Naive B cell (primary cell): ENCODE data around the gene G6PC3. TPM values are rescaled to one million over a fixed set of nuclear protein-coding genes. Genes with fewer than 3 reads are reported as not detected.
A peak's percentile ranks its signal among the peaks of the same experiment; 100 is the strongest.
"Not testable (repeated sequence)": the region's sequence is repeated elsewhere in the genome, so short reads cannot be mapped to it uniquely, and the experiment has no call there.

ENCODE experiments used
- ATAC-seq, 2 donors: fragments of 150-1000 bp; cut with Tn5 transposase; 2 replicates each; pipeline ENCODE4 v1.10.0; 2021; ENCODE audit warnings: low read depth in 2 of 2, mild to moderate bottlenecking in 2 of 2, moderate library complexity in 2 of 2
- DNase-seq: peaks from one replicate; pipeline ENCODE4 v3.0.0; 2022
- H3K27ac Mint-ChIP-seq, 6 donors: one replicate each; pipeline ENCODE4 v1.8.0; 2020 to 2022; ENCODE audit warnings: mild to moderate bottlenecking in 6 of 6, mixed read lengths in 6 of 6, moderate library complexity in 5 of 6, inconsistent platforms in 2 of 6
- H3K27me3 Mint-ChIP-seq, 3 donors: one replicate each; pipeline ENCODE4 v1.8.0; 2021 to 2022; ENCODE audit warnings: mixed read lengths in 3 of 3, mild to moderate bottlenecking in 1 of 3
- H3K36me3 Mint-ChIP-seq, 2 donors: one replicate each; pipeline ENCODE4 v1.8.0; 2020 to 2022; ENCODE audit warnings: mixed read lengths in 2 of 2, inconsistent platforms in 1 of 2, mild to moderate bottlenecking in 1 of 2
- H3K4me1 Mint-ChIP-seq, 3 donors: one replicate each; pipeline ENCODE4 v1.8.0; 2020 to 2022; ENCODE audit warnings: mixed read lengths in 3 of 3, inconsistent platforms in 1 of 3, mild to moderate bottlenecking in 1 of 3, moderate library complexity in 1 of 3
- H3K4me3 Mint-ChIP-seq, 8 donors: one replicate each; pipeline ENCODE4 v1.8.0; 2020 to 2022; ENCODE audit warnings: mild to moderate bottlenecking in 8 of 8, mixed read lengths in 8 of 8, moderate library complexity in 8 of 8, inconsistent platforms in 2 of 8
- H3K9me3 Mint-ChIP-seq, 7 donors: one replicate each; pipeline ENCODE4 v1.8.0; 2020 to 2022; ENCODE audit warnings: mixed read lengths in 7 of 7, mild to moderate bottlenecking in 5 of 7, inconsistent platforms in 2 of 7, moderate library complexity in 1 of 7
- polyA plus RNA-seq, 6 donors: library from polyadenylated mRNA; unstranded; fragments of 300-500 nt; fragmentation: Illumina TruSeq; gene quantifications; one replicate each; pipeline ENCODE4 v1.2.3, GENCODE V29; 2021; ENCODE audit warnings: low read depth in 6 of 6

The G6PC3 gene
- polyA plus RNA-seq, 6 donors from 2014 or later, result 19.2 to 28.0 (median 24.6) TPM

GRCh38 chr17:44039829-44040635, 30.5 kb upstream of the G6PC3 start:
- ATAC-seq, result no peak
- Mint-ChIP-seq H3K27ac (no peak overlapping the region), H3K9me3 (no peaks in the 10 kb centered on the region), H3K4me1 (peaks cover 9 to 18% (median 10%) of the 10 kb centered on the region in 3 donors), H3K27me3 (no peaks in the 10 kb centered on the region), H3K36me3 (peaks cover 0 to 5% of the 10 kb centered on the region in 2 donors), H3K4me3 (peak overlapping the region in 1 of 8 donors; percentile 40)
- no peak for DNase-seq

GRCh38 chr17:44043272-44043696, 27.3 kb upstream of the G6PC3 start:
- Mint-ChIP-seq H3K27me3 (no peaks in the 10 kb centered on the region), H3K4me1 (peaks cover 9 to 18% (median 10%) of the 10 kb centered on the region in 3 donors), H3K9me3 (no peaks in the 10 kb centered on the region), H3K27ac (peak overlapping the region in 2 of 6 donors; percentile 50 to 71), H3K36me3 (peaks cover 0 to 4% of the 10 kb centered on the region in 2 donors), H3K4me3 (peak overlapping the region in 1 of 8 donors; percentile 57)
- DNase-seq, result no peak
- ATAC-seq, result no peak

GRCh38 chr17:44044071-44044470, 26.5 kb upstream of the G6PC3 start:
- H3K27ac Mint-ChIP-seq, result peak overlapping the region in 1 of 6 donors; percentile 79
- peaks cover 9 to 18% (median 10%) of the 10 kb centered on the region in 3 donors for H3K4me1 Mint-ChIP-seq
- no peak for ATAC-seq

GRCh38 chr17:44045486-44045885, 25.0 kb upstream of the G6PC3 start:
- no peaks in the 10 kb centered on the region for H3K27me3 Mint-ChIP-seq
- H3K4me1 Mint-ChIP-seq, result peaks cover 7 to 18% (median 9%) of the 10 kb centered on the region in 3 donors
- ATAC-seq (no peak), DNase-seq (no peak)
- peaks cover 0 to 4% of the 10 kb centered on the region in 2 donors for H3K36me3 Mint-ChIP-seq
- no peak overlapping the region for H3K4me3 Mint-ChIP-seq
- peak overlapping the region in 1 of 6 donors; percentile 15 for H3K27ac Mint-ChIP-seq
- no peaks in the 10 kb centered on the region for H3K9me3 Mint-ChIP-seq

More at GRCh38 chr17:44044071-44044470, 26.5 kb upstream of the G6PC3 start:
- peaks cover 0 to 4% of the 10 kb centered on the region in 2 donors for H3K36me3 Mint-ChIP-seq
- DNase-seq, result no peak
- H3K4me3 Mint-ChIP-seq, result no peak overlapping the region
- H3K27me3 Mint-ChIP-seq, result no peaks in the 10 kb centered on the region
- no peaks in the 10 kb centered on the region for H3K9me3 Mint-ChIP-seq

- not testable (repeated sequence) for H3K27me3 Mint-ChIP-seq, H3K9me3 Mint-ChIP-seq, DNase-seq, H3K4me1 Mint-ChIP-seq, H3K36me3 Mint-ChIP-seq, H3K4me3 Mint-ChIP-seq
- peak in 1 of 2 donors; percentile 43 for ATAC-seq
- H3K27ac Mint-ChIP-seq, result peak overlapping the region in 2 of 6 donors; percentile 81 to 90
These were observed 23.6 kb upstream of the G6PC3 start for GRCh38 chr17:44046893-44047292.

- H3K27ac Mint-ChIP-seq, result peak overlapping the region in 2 of 6 donors; percentile 42 to 72
- H3K27me3 Mint-ChIP-seq, result no peaks in the 10 kb centered on the region
- H3K36me3 Mint-ChIP-seq, result peaks cover 8 to 9% of the 10 kb centered on the region in 2 donors
- no peak overlapping the region for H3K4me3 Mint-ChIP-seq
- no peaks in the 10 kb centered on the region for H3K9me3 Mint-ChIP-seq
- DNase-seq (no peak), ATAC-seq (no peak)
- peaks cover 10 to 17% (median 11%) of the 10 kb centered on the region in 3 donors for H3K4me1 Mint-ChIP-seq
These were observed 21.1 kb upstream of the G6PC3 start for GRCh38 chr17:44049294-44050060.

GRCh38 chr17:44053125-44053872, 17.2 kb upstream of the G6PC3 start:
- no peak for ATAC-seq
- peaks cover 13 to 21% (median 14%) of the 10 kb centered on the region in 3 donors for H3K4me1 Mint-ChIP-seq
- H3K27ac Mint-ChIP-seq, result peak overlapping the region in 3 of 6 donors; percentile 15 to 29 (median 27)
- no peak overlapping the region for H3K4me3 Mint-ChIP-seq
- peaks cover 5 to 8% of the 10 kb centered on the region in 2 donors for H3K36me3 Mint-ChIP-seq
- no peaks in the 10 kb centered on the region for H3K9me3 Mint-ChIP-seq
- no peak for DNase-seq
- no peaks in the 10 kb centered on the region for H3K27me3 Mint-ChIP-seq

GRCh38 chr17:44059101-44059892, 11.2 kb upstream of the G6PC3 start:
- H3K36me3 Mint-ChIP-seq, result peaks cover 0 to 7% of the 10 kb centered on the region in 2 donors
- no peak for DNase-seq

GRCh38 chr17:44061446-44061845, 9.1 kb upstream of the G6PC3 start:
- no peak for ATAC-seq
- no peaks in the 10 kb centered on the region for H3K9me3 Mint-ChIP-seq
- DNase-seq, result no peak
- H3K27ac Mint-ChIP-seq, result peak overlapping the region in 2 of 6 donors; percentile 6 to 93
- no peaks in the 10 kb centered on the region for H3K27me3 Mint-ChIP-seq
- H3K36me3 Mint-ChIP-seq, result peaks cover 0 to 7% of the 10 kb centered on the region in 2 donors
- H3K4me3 Mint-ChIP-seq, result no peak overlapping the region
- peaks cover 16 to 39% (median 30%) of the 10 kb centered on the region in 3 donors for H3K4me1 Mint-ChIP-seq

More at GRCh38 chr17:44059101-44059892, 11.2 kb upstream of the G6PC3 start:
- no peak for ATAC-seq
- Mint-ChIP-seq H3K4me1 (peaks cover 11 to 34% (median 26%) of the 10 kb centered on the region in 3 donors), H3K27me3 (no peaks in the 10 kb centered on the region), H3K4me3 (no peak overlapping the region), H3K27ac (no peak overlapping the region), H3K9me3 (no peaks in the 10 kb centered on the region)

- H3K4me1 Mint-ChIP-seq, result peaks cover 20 to 50% (median 30%) of the 10 kb centered on the region in 3 donors
- ATAC-seq (no peak), DNase-seq (no peak)
- peak overlapping the region in 1 of 8 donors; percentile 94 for H3K4me3 Mint-ChIP-seq
- H3K36me3 Mint-ChIP-seq, result peaks cover 0 to 7% of the 10 kb centered on the region in 2 donors
- H3K27ac Mint-ChIP-seq, result peak overlapping the region in 1 of 6 donors; percentile 37
- no peaks in the 10 kb centered on the region for H3K9me3 Mint-ChIP-seq
- no peaks in the 10 kb centered on the region for H3K27me3 Mint-ChIP-seq
These were observed 7.7 kb upstream of the G6PC3 start for GRCh38 chr17:44062871-44063270.

- Mint-ChIP-seq H3K36me3 (peaks cover 0 to 7% of the 10 kb centered on the region in 2 donors), H3K27ac (peak overlapping the region in 3 of 6 donors; percentile 42 to 65 (median 56)), H3K4me3 (peak overlapping the region in 5 of 8 donors; percentile 24 to 94 (median 43)), H3K4me1 (peaks cover 23 to 50% (median 30%) of the 10 kb centered on the region in 3 donors), H3K27me3 (no peaks in the 10 kb centered on the region), H3K9me3 (no peaks in the 10 kb centered on the region)
- DNase-seq (no peak), ATAC-seq (no peak)
These were observed 6.6 kb upstream of the G6PC3 start for GRCh38 chr17:44063704-44064639.
